ENCODE data around the gene CHRDL2. TPM values are rescaled to one million over a fixed set of nuclear protein-coding genes. Genes with fewer than 3 reads are reported as not detected.

CHRDL2 gene
- total RNA-seq (10 to 100 TPM in 2 of 4 donors, 1 to 10 TPM in 2; 6.1 to 45.1 (median 14.4) TPM), polyA plus RNA-seq (10 to 100 TPM in 1 of 3 donors, 1 to 10 TPM in 1, not detected in 1; 9.6 to 43.9 TPM)

GRCh38 chr11:74731301-74732094 lies at the start of gene CHRDL2:
Gene CHRDL2, minus strand, starts transcription at chr11:74731426. Its CDS starts 538 bp downstream, at chr11:74730888.
- H3K4me3 ChIP-seq, result peak within 1 kb of the TSS; percentile 28 to 52 (median 46)
- TF ChIP-seq CTCF (IDR thresholded peaks at IDR 0.05), result no peak
- peak in 2 of 4 donors; percentile 18 to 61 for TF ChIP-seq POLR2AphosphoS5 (IDR thresholded peaks at IDR 0.05)
- no peak for TF ChIP-seq EP300 (IDR thresholded peaks at IDR 0.05)
- no peaks in the 10 kb centered on the region for H3K9me3 ChIP-seq
- no peak for DNase-seq
- H3K27me3 ChIP-seq, result peaks cover 0 to 14% (median 0%) of the 10 kb centered on the region in 3 donors
- H3K4me1 ChIP-seq, result peaks cover 0 to 43% (median 24%) of the 10 kb centered on the region in 4 donors
- peak within 1 kb of the TSS in 3 of 4 donors; percentile 66 to 93 (median 89) for H3K27ac ChIP-seq
- 12 to 17% methylated on average over 69 of the region's 69 CpGs for WGBS, 2 donors
- H3K36me3 ChIP-seq, result no peaks in the 10 kb centered on the region
- intact Hi-C loops (cut with DNase I), result loop anchor here (10.0 kb wide), 1 partner anchor 477 kb away; no protein-coding TSS in a partner anchor

GRCh38 chr11:74780248-74781005 lies 49.2 kb upstream of the CHRDL2 start:
- no peak overlapping the region for H3K27ac ChIP-seq
- intact Hi-C loops (cut with DNase I), result no loop called here
- TF ChIP-seq POLR2AphosphoS5 (IDR thresholded peaks at IDR 0.05), result no peak
- TF ChIP-seq CTCF (IDR thresholded peaks at IDR 0.05), result no peak
- TF ChIP-seq EP300 (IDR thresholded peaks at IDR 0.05), result no peak
- TF ChIP-seq POLR2A (IDR thresholded peaks at IDR 0.05), result no peak
- WGBS, 2 donors, result 87 to 90% methylated on average over 4 of the region's 4 CpGs
- H3K4me1 ChIP-seq, result peaks cover 0 to 89% (median 74%) of the 10 kb centered on the region in 4 donors
- H3K9me3 ChIP-seq, result no peaks in the 10 kb centered on the region
- H3K4me3 ChIP-seq, result no peak overlapping the region
- DNase-seq, result no peak
- no peaks in the 10 kb centered on the region for H3K36me3 ChIP-seq
- H3K27me3 ChIP-seq, result no peaks in the 10 kb centered on the region

GRCh38 chr11:74778581-74778980 lies 47.4 kb upstream of the CHRDL2 start:
- no peak for DNase-seq
- no peak for TF ChIP-seq POLR2AphosphoS5 (IDR thresholded peaks at IDR 0.05)
- no peak for TF ChIP-seq EP300 (IDR thresholded peaks at IDR 0.05)
- Histone ChIP-seq H3K4me1 (peaks cover 0 to 91% (median 67%) of the 10 kb centered on the region in 4 donors), H3K36me3 (no peaks in the 10 kb centered on the region), H3K9me3 (no peaks in the 10 kb centered on the region), H3K27me3 (no peaks in the 10 kb centered on the region), H3K27ac (peak overlapping the region in 1 of 4 donors; percentile 47), H3K4me3 (no peak overlapping the region)
- intact Hi-C loops (cut with DNase I), result no loop called here
- 97 to 98% methylated on average over 6 of the region's 6 CpGs for WGBS, 2 donors

- H3K27me3 ChIP-seq, result no peaks in the 10 kb centered on the region
- H3K9me3 ChIP-seq, result no peaks in the 10 kb centered on the region
- TF ChIP-seq POLR2A (IDR thresholded peaks at IDR 0.05) (no peak), POLR2AphosphoS5 (IDR thresholded peaks at IDR 0.05) (peak in 3 of 4 donors; percentile 37 to 53 (median 52))
- WGBS, 2 donors, result 71 to 73% methylated on average over 4 of the region's 4 CpGs
- no peak for DNase-seq
- no peaks in the 10 kb centered on the region for H3K36me3 ChIP-seq
- peak overlapping the region in 2 of 4 donors; percentile 23 to 47 for H3K27ac ChIP-seq
- peaks cover 0 to 91% (median 66%) of the 10 kb centered on the region in 4 donors for H3K4me1 ChIP-seq
- intact Hi-C loops (cut with DNase I), result no loop called here
- no peak overlapping the region for H3K4me3 ChIP-seq
Observed at GRCh38 chr11:74777877-74778276, 46.7 kb upstream of the CHRDL2 start.

- Histone ChIP-seq H3K4me1 (peaks cover 0 to 91% (median 61%) of the 10 kb centered on the region in 4 donors), H3K27me3 (no peaks in the 10 kb centered on the region), H3K4me3 (no peak overlapping the region), H3K27ac (peak overlapping the region in 2 of 4 donors; percentile 23 to 47), H3K9me3 (no peaks in the 10 kb centered on the region), H3K36me3 (no peaks in the 10 kb centered on the region)
- no peak for DNase-seq
- TF ChIP-seq POLR2A (IDR thresholded peaks at IDR 0.05) (no peak), POLR2AphosphoS5 (IDR thresholded peaks at IDR 0.05) (no peak), EP300 (IDR thresholded peaks at IDR 0.05) (no peak), CTCF (IDR thresholded peaks at IDR 0.05) (no peak)
- intact Hi-C loops (cut with DNase I), result no loop called here
Observed at GRCh38 chr11:74777038-74777437, 45.8 kb upstream of the CHRDL2 start.
